NCI-H524 treated with DMSO at 0.1 percent for 48 hours (cell line): ENCODE data around the gene CCNK.

Experiments used
- DNase-seq: peaks from one replicate; lab custom pipeline; 2025; lab: John Stamatoyannopoulos, UW

CCNK gene

DNA sequence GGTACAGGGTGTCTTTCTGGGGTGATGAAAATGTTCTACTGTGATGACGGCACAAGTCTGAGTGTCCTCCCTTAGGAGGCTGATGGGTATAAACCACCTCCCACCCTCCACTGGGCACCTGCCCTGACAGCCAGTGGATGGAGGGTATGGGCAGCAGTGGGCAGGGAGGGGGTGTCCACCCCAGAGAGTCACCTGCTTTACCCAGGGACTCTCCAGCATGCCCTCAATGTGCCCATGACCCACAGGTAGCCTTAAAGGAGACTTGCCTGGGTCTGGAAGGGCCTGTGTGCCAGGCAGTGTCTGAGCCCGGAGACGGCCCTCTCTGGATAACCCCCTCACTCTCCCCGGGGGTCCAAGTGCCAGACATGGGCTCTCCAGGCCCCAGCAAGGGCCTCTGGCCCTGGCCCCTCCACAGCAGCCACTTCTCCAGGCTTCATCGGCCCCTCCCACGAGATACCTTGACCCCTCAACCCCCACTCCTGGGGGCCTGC is 38.8 kb downstream of the CCNK start:
- DNase-seq: no peak

- no peak for DNase-seq
Observed at GRCh38 chr14:99520571-99521081, 39.4 kb downstream of the CCNK start.

DNA sequence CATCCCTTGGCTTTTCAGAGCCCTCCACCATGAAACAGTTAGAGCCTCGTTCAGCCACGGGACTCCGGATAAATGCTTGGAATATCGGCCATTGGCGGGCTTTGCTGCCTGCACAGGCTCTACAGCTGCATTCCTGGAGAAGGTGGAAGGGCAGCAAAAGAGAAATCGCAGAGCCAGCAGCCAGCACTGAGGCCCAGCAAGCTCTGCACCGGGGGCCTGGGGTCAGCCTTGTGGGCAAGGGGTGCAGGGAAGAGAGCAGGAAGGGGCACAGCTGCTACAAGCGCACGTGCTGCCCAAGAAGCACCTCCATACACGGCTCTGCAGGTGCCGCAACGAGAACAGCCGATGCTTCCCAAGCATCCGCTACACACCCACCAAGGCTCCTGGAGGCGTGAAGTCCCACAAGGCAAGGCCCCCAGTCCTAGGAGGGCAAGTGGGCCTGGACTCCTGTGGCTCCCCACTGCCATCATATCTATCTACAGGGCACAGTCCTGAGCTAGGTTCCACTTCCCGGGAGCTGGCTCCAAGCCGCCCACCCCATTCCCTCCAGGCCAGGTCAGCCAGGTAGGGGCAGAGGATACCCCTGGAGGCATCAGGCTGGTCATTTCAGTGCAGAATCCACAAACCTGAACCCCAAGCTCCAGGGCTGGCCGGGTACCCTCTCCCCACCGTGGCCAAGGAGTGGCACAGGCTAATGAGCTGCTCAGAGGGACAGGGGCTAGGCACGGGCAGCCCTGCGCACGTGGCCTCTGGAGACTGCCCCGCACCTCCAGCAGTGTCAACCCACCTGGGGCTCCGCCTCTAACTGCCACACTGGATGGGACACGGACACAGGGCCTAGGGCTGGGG is 40.2 kb downstream of the CCNK start:
- DNase-seq: no peak

- DNase-seq: no peak
Observed at GRCh38 chr14:99522025-99522401, 40.8 kb downstream of the CCNK start.

DNA sequence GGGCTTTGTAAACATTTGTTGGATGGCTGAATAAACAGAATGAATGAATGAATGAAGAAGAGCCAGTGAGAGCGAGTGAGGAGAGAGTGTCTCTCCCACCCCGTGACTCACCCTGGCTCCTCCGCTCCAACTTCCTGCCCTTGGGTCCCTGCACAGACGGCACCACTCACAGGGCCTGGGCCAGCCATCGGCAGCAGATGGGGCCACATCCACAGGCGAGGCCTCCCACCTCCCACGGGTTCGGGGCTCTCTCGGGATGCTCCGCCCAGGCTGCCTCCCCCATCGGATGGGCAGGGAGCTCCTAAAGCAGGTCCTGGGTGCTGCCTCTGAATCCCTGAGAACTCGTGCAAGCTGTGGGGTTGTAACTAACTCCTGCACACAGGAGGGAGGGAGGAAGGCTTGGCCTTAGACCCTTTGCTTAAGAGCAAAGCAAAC is 41.3 kb downstream of the CCNK start:
- no peak for DNase-seq

DNA sequence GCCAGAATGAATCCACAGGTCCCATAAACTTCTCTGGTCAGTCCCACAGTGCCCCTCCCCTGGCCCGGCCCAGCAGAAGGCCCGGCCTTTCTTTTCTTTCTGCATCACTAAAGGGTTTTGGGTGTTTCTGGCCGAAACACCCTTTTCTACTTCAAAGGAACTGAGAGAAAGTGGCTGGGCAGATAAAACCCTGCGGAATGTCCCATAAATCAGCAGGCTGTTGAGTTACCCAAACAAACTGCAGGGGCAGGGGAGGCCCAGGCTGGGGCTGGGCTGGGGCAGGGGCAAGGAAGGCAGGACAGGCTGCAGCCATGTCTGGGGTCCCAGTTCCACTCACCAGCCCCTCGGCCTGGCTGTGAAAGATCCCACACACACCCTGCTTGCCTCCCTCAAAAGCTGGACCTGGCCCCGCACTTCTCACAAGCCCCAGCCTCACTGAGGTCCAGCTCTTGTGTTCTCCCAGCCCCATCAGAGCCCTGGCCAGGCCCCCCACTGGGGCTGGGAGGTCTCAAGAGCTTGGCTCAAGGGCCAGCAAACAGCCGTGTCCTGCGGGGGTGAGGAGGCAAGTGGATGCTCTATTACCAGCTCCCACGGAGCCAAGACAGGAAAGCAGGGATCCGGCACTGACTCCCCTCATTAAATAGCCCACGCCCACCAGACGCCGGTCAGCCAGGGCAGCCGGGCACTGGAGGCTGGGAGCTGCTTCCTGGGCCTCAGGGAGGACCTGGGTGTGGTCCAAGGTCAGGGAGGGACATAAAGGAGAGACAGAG is 41.9 kb downstream of the CCNK start:
- DNase-seq: no peak

- DNase-seq: no peak
Observed at GRCh38 chr14:99523704-99524055, 42.5 kb downstream of the CCNK start.

- DNase-seq: no peak
Observed at GRCh38 chr14:99524091-99524661, 43.0 kb downstream of the CCNK start.

- no peak for DNase-seq
Observed at GRCh38 chr14:99524804-99525698, 43.8 kb downstream of the CCNK start.

DNA sequence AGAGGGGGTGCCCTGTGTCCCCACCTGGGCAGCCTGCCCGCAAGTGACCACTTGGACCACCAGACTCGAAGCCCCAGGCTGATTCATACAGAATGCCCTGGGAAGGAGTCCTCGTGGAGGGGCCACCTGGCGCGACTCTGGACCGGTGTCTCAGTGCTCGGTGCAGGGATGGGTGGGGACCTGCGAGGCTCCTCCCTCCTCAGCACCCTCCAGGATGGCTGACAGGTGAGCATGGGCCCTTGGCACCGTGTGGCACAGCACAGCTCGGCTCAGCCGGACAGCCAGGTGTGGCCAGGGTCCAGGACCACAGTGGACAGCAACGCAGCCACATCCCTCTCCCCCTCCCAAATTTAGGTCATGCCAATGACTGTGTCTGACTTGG is 44.5 kb downstream of the CCNK start:
- DNase-seq: no peak

GRCh38 chr14:99527026-99527425 is 45.8 kb downstream of the CCNK start:
- DNase-seq: no peak

- no peak for DNase-seq
Observed at GRCh38 chr14:99527427-99528076, 46.3 kb downstream of the CCNK start.

DNA sequence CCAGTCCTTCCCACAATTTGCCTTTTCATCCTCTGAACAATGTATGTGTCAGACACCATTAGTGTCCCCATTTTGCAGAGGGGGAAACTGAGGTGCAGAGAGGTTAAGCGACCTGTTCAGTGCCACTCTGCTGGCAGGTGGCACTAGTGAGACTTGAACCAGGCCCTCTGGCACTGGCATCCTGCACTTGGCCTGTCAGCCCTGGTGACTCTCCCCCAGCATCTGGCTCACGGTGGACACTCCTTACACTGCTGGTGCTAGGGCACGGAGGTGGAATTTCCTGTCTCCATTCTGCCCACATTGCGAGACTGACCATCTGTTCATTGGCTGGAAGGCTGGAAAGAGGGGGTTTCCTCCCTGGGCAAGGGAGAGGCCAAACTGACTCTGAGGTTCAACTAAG is 48.7 kb downstream of the CCNK start:
- no peak for DNase-seq

DNA sequence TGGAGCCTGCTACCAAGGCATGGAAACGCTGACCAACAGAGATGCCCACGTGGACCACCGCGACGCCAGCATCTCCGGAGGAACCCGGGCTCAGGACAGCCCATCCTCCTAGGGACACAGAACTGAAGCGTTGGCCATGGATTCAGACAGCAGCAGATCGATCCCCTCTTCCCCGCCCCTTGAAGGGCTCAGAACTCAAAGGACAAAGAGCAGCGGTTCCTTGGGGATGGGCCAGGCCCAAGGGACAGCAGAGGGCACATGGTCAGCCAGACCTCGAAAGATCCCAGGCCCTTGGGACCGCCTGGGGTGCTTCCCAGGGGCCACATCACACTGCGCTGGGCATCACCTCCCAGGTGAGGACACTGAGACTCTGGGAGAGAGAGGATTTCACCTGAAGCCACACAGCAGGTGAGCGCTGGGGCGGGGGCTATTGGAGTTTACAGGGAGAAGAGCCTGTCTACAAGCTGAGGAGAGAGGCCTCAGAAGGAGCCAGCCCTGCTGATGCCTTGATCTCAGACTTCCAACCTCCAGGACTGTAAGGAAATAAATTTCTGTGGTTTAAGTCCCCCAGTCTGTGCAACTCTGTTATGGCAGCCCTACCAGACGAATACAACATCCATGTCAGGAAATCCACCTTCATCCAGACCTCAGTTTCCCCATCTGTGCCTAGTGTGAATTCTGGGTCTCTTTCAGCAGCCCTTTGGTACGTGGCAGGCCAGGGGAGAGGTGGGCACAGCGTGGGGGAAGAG is 49.4 kb downstream of the CCNK start:
- DNase-seq: no peak

- DNase-seq: no peak
Observed at GRCh38 chr14:99531251-99532096, 50.3 kb downstream of the CCNK start.

DNA sequence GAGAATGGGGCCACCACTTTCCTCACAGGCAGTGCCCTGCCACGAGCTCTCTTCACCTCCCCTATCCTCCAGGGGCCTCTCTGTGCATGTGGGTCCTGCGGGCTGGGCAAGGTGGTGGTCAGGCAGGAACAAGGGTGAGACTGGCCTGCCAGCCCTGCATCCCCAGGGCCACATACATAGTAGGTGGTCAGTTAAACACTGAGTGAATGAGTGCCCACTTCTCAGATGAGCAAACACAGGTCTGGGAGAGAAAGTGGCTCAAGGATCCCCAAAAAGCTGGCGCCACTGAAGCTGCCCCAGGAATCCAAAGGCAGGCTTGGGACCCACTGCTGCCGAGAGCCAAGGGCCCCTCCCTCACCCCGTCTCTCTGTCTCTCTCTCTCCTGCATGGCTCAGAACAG is 51.1 kb downstream of the CCNK start:
- no peak for DNase-seq

DNA sequence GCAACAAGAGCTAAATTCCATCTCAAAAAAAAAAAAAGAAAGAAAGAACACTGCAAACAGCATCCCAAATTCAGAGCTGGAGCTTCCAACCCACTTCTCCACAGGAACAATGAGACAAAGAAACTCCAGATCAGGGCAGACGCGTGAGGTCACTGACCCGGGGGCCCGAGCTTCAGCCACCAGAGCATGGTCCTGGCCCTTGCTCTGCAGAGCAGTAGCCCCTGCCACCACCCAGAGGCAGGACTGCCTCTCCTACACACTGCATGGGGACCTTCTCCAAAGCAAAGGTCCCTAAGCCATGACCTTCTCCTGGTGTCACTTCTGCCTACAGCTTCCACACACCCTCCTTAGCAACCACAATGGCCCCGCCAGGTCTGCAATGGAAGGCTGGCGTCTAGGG is 53.1 kb downstream of the CCNK start:
- DNase-seq: no peak

DNA sequence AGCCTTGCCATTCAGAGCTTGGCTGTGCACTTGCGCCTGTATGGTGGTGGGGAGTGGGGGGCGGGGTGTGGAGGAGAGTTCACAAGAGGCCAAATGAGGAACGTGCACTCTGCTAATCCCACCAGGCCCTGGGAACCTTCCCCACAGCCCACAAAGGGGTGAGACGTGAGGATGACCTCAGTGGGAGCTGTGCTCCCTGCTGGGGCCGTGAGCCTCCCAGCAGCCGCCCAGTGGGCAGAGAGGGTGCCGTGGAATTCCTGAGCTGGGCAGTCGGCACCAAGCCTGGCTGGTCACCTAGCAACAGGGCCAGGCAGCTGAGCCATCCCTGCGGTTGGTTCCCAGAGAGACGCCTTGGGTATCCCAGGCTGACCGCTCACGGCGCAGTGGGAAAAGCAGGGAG is 53.7 kb downstream of the CCNK start:
- DNase-seq: no peak

GRCh38 chr14:99535448-99535847 is 54.2 kb downstream of the CCNK start:
- no peak for DNase-seq
